BLaER1 (cell line): ENCODE measurements around the gene MAN2A2.

Source experiments
- H3K27ac ChIP-seq: shearing (Covaris generic); formaldehyde crosslinking; 2 replicates; pipeline ENCODE4 v1.8.1; 2022
- H3K27me3 ChIP-seq: shearing (Covaris generic); formaldehyde crosslinking; 2 replicates; pipeline ENCODE4 v1.8.1; 2022
- H3K36me3 ChIP-seq: shearing (Covaris generic); formaldehyde crosslinking; 2 replicates; pipeline ENCODE4 v1.8.1; 2022
- H3K4me1 ChIP-seq: shearing (Covaris generic); formaldehyde crosslinking; 2 replicates; pipeline ENCODE4 v1.8.1; 2022
- H3K4me2 ChIP-seq: shearing (Covaris generic); formaldehyde crosslinking; 2 replicates; pipeline ENCODE4 v1.8.1; 2022
- H3K4me3 ChIP-seq: shearing (Covaris generic); formaldehyde crosslinking; 2 replicates; pipeline ENCODE4 v1.8.1; 2022
- H3K9ac ChIP-seq: shearing (Covaris generic); formaldehyde crosslinking; 2 replicates; pipeline ENCODE4 v1.8.1; 2022
- H3K9me3 ChIP-seq: shearing (Covaris generic); formaldehyde crosslinking; 2 replicates; pipeline ENCODE4 v1.8.1; 2022
- H4K20me1 ChIP-seq: shearing (Covaris generic); formaldehyde crosslinking; 2 replicates; pipeline ENCODE4 v1.8.1; 2022
- Cebpa-rat ChIP-seq: shearing (Covaris generic); IDR thresholded peaks from 2 replicates; pipeline ENCODE4 v1.8.1; 2022

The MAN2A2 gene

DNA sequence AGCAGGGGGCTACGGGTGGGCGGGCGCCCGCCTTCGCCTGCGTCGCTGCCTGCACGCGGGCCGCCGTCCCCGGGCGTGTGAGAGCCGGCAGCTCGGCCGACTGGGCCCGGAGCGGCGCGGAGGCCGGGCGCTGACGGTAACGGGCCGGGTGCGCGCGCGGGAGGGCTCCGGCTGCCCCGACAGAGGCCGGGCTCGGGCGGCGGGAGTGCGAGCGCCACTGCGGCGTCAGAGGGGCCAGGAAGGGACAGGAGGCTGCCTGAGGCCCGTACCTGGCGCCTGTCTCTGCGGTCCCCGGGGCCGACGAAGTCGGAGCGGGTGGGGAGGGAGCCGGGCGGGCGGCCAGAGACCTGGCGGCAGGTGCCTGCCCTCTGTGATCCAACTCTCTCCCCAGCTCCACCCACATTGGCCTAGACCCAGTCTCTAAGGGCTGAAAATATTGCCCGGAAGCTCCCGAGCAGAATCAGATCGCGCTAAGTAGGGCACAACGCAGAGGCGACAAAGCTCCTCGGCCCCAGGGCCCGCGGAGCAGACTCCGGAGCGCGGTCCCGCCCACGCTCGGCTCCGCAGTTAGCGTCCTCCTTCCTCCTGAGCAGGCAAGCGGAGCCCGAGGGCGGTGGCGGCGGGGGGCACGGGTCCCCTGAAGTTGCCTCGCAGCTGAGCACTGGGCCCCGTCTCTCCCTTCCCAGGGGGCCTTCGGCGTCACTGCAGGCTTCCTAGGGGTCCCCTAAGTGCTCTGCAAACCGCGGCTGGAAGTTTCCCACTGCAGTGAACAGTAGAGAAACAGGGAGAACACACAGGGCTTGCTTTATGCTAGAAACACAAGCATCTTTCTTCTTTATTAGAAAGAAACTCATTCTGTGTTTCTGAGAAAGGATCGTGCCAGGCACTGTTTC, at the start of gene MAN2A2:
Gene MAN2A2 (plus strand): TSS at position 463 of the 893 bp plus-strand sequence. CDS start 906 bp downstream, outside the sequence.
- H3K9me3 ChIP-seq = no peaks in the 10 kb centered on the region
- H3K4me1 ChIP-seq = peaks cover 29% of the 10 kb centered on the region
- peaks cover 4% of the 10 kb centered on the region; the same call in 1 of the 2 replicates for H4K20me1 ChIP-seq
- no peaks in the 10 kb centered on the region for H3K27me3 ChIP-seq
- peak within 1 kb of the TSS; percentile 94 for H3K4me2 ChIP-seq
- H3K4me3 ChIP-seq = peak within 1 kb of the TSS; percentile 90
- H3K9ac ChIP-seq = peak within 1 kb of the TSS; percentile 93
- H3K36me3 ChIP-seq = peaks cover 35% of the 10 kb centered on the region
- TF ChIP-seq Cebpa-rat = no peak
- peak within 1 kb of the TSS; percentile 94 for H3K27ac ChIP-seq

DNA sequence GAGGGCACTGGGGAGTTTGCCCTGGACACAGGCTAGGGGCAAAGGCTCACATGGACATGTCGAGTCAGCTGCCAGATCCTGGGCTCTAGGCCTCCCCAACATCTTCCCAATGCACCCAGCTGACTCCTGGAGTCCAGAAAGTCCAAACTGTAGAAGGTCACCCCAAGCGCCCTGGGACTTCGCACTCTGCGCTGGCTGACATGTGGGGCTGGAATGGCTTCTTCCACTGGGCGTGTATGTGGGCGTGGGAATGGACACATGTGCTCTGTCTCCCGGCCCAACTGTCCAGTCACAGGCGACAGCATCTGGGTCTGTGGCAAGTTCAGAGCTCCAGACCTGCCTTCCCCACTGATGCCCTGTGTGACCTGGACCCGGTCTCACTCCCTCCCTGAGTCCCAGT, 48.0 kb upstream of the MAN2A2 start:
- no peak overlapping the region for H3K4me2 ChIP-seq

DNA sequence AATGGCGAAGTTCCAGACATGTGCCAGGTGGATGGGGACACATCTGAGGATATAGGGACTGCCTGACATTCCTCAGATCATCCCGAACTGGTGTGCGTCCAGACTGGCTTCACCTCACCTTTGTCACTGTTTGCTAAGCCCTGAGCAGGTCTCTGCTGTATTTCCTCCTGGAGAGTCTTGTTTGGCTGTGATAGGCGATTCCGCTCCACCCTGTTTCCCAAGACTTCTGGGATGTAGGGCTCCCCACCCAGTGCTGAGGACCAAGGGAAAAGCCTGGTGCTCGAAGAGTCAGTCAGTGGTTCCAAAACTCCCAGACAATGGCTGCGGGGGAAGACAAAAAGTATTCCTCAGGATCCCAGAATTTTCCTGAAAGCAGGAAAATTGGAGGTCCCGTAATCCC, 45.8 kb upstream of the MAN2A2 start:
- Histone ChIP-seq H3K27me3 (no peaks in the 10 kb centered on the region), H3K9ac (no peak overlapping the region), H3K9me3 (no peaks in the 10 kb centered on the region), H3K36me3 (no peaks in the 10 kb centered on the region), H4K20me1 (peaks cover 5% of the 10 kb centered on the region), H3K4me1 (peaks cover 26% of the 10 kb centered on the region), H3K4me2 (no peak overlapping the region), H3K27ac (no peak overlapping the region), H3K4me3 (no peak overlapping the region)
- no peak for TF ChIP-seq Cebpa-rat

More for the DNA sequence above, 48.0 kb upstream of the MAN2A2 start:
- Histone ChIP-seq H3K4me3 (no peak overlapping the region), H3K27me3 (no peaks in the 10 kb centered on the region), H3K9ac (no peak overlapping the region), H4K20me1 (peaks cover 10% of the 10 kb centered on the region), H3K27ac (no peak overlapping the region), H3K4me1 (peaks cover 42% of the 10 kb centered on the region), H3K36me3 (peaks cover 9% of the 10 kb centered on the region), H3K9me3 (no peaks in the 10 kb centered on the region)
- no peak for TF ChIP-seq Cebpa-rat

DNA sequence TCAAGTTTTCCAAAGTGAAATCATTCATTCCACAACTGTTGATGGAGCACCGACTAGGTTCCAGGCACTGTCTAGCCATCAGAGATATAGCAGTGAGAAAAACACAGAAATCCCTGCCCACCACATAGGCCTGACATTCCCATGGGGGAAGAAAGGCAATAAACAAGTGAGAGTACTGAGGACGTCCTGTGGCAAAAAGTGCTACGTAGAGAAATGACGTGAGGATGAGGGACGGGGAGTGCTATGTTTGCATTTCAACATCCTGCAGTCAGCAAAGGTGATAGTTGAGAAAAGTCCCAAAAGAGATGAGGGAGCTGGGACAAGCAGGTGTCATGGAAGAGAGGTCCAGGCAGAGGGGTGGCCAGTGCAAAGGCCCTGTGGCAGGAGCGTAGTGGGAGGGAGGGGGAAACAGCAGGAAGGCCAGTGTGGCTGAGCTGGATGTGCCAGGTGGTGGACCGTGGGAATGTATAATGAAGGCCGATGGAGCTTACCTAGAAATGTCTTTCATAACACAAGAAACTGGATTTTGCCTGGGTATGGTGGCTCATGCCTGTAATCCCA, 45.1 kb upstream of the MAN2A2 start:
- H3K9ac ChIP-seq = no peak overlapping the region
- TF ChIP-seq Cebpa-rat = no peak
- H3K27me3 ChIP-seq = no peaks in the 10 kb centered on the region
- H4K20me1 ChIP-seq = no peaks in the 10 kb centered on the region; the same call in 1 of the 2 replicates
- no peaks in the 10 kb centered on the region for H3K36me3 ChIP-seq
- H3K4me1 ChIP-seq = peaks cover 20% of the 10 kb centered on the region
- H3K4me3 ChIP-seq = no peak overlapping the region
- H3K4me2 ChIP-seq = no peak overlapping the region
- no peak overlapping the region for H3K27ac ChIP-seq
- H3K9me3 ChIP-seq = no peaks in the 10 kb centered on the region

DNA sequence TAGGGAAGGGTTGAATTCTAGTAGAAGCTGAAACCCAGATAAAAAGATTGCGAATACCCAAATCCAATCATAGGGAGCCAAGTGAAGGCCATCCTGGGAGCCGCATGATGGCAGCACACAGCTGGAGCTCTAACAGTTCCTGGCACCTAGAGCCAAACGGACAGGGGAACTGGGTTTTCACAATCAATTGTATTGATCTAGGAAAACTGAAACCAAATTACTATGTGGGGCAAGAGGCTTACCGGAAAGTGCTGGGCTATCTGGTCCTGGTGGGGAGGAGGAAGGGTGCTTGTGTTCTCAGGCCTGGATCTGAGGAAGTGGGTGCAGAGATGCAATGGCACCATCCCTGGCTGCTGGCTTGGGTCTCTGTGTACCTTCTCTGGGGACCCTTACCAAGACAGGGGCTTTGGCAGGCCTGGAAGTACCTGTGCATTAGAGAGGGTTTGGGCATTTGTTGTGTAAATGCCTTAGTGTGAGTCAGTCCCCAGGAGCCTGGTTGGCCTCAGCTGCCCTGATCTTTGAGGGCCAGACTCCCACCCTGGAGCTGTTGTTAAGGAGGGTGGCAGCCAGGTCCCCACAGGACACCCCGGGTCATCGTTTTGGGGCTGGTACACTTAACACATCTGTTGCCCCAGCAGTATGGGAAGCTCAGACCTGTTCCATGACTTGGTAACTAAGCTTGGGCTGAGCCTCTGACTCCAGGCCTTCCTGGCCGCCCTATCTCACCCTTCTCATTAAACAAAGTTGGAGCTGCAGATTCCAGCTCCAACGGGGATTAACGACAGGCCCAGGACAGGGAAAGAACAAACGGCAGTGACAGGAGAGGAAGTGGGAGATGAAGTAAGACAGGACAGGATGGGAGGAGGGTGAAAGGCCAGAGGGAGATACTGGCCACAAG, 43.6 kb upstream of the MAN2A2 start:
- H3K36me3 ChIP-seq = no peaks in the 10 kb centered on the region
- no peak overlapping the region for H3K4me3 ChIP-seq
- H3K4me1 ChIP-seq = peaks cover 5% of the 10 kb centered on the region; the same call in 1 of the 2 replicates
- TF ChIP-seq Cebpa-rat = no peak
- H3K27ac ChIP-seq = no peak overlapping the region
- H3K9ac ChIP-seq = no peak overlapping the region
- no peak overlapping the region for H3K4me2 ChIP-seq
- H3K9me3 ChIP-seq = no peaks in the 10 kb centered on the region
- H3K27me3 ChIP-seq = no peaks in the 10 kb centered on the region
- H4K20me1 ChIP-seq = no peaks in the 10 kb centered on the region

DNA sequence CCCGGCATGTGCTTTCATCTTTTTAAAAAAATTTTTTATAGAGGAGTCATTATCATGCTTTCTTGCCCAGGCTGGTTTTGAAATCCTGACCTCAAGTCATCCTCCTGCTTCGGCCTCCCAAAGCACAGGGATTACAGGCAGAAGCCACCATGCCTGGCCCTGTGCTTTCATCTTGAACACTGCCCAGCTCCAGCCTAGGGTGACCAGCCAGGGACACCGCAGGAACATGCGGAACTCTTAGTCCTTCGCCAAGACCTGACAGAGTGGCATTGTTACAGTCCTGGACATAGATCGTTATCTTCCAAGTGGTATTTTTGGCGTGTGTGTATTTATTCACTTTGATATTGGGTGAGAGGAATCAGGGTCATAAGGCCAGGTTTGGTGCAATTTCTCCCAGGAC, 42.7 kb upstream of the MAN2A2 start:
- no peak overlapping the region for H3K4me2 ChIP-seq
- H4K20me1 ChIP-seq = no peaks in the 10 kb centered on the region
- no peaks in the 10 kb centered on the region for H3K4me1 ChIP-seq
- H3K36me3 ChIP-seq = no peaks in the 10 kb centered on the region
- H3K4me3 ChIP-seq = no peak overlapping the region
- H3K27me3 ChIP-seq = no peaks in the 10 kb centered on the region
- TF ChIP-seq Cebpa-rat = no peak
- H3K9ac ChIP-seq = no peak overlapping the region
- no peaks in the 10 kb centered on the region for H3K9me3 ChIP-seq
- no peak overlapping the region for H3K27ac ChIP-seq

DNA sequence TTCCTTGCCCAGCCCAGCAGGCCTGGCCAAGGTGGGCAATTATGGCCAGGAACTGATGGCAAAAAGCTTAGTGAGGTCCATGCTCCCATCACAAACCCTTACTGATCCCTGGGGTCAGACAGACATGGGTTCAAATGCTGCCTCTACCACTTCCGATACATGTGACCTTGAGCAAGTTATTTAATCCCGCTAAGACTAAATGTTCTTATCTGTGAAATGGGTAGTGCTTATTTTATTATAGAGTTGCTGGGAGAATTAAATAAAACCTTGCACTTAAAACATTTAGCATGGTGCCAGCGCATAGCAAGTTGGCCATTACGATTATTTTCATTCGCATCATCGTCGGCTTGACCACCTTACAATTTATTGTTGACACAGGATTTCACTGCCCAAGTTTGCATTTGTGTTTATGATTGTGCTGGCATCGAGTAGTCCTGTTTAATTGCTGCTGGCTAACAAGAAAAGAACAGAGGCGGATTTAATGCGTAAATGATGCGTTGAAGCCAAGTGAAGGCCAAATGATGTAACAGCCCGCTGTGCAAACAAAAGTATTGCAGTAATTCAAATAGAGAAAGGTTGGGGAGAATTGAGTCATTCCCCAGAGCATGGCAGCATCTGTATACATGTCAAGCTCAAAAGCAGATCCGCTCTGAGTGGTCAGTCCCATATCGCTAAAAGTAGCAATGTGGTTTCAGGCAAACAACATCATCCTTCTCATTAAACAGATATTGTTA, 42.0 kb upstream of the MAN2A2 start:
- no peak overlapping the region for H3K9ac ChIP-seq
- H3K36me3 ChIP-seq = no peaks in the 10 kb centered on the region
- no peaks in the 10 kb centered on the region for H3K27me3 ChIP-seq
- TF ChIP-seq Cebpa-rat = no peak
- H3K4me3 ChIP-seq = no peak overlapping the region
- H3K27ac ChIP-seq = no peak overlapping the region
- no peak overlapping the region for H3K4me2 ChIP-seq
- H4K20me1 ChIP-seq = no peaks in the 10 kb centered on the region
- no peaks in the 10 kb centered on the region for H3K9me3 ChIP-seq
- no peaks in the 10 kb centered on the region for H3K4me1 ChIP-seq

DNA sequence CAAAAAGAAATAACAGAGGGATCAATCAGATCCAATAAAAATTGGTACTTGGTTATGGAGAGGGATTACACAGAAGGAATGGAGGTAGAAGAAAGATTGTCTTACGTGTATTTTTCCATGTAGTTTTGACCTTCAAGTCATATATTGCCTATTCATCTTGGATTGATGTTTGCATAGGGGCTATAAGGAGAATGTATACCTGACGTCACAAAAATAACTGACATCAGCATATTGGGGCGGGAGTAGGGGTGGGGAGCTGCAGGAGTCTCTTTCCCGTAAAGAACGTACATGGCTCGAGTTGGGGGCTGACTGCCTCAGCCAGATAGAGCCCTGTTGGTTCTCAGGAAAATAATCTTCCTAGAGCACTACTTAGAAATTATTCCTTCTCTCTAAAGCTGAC, 40.6 kb upstream of the MAN2A2 start:
- TF ChIP-seq Cebpa-rat = no peak
- H3K27ac ChIP-seq = no peak overlapping the region
- H3K4me2 ChIP-seq = no peak overlapping the region

More for the DNA sequence above, 40.6 kb upstream of the MAN2A2 start:
- no peaks in the 10 kb centered on the region for H3K36me3 ChIP-seq
- H3K9me3 ChIP-seq = no peaks in the 10 kb centered on the region
- H3K4me3 ChIP-seq = no peak overlapping the region
- H3K4me1 ChIP-seq = no peaks in the 10 kb centered on the region
- H4K20me1 ChIP-seq = no peaks in the 10 kb centered on the region
- H3K9ac ChIP-seq = no peak overlapping the region
- H3K27me3 ChIP-seq = no peaks in the 10 kb centered on the region
